Measurements from ENCODE around the gene SRSF3. TPM values are rescaled to one million over a fixed set of nuclear protein-coding genes. Genes with fewer than 3 reads are reported as not detected.

Gene SRSF3
- polyA plus RNA-seq, 1 donor (not counting 4 experiments of a cell fraction or from before 2014, with no cell fraction given) = 398 TPM

- H3K9me1 ChIP-seq (ENCODE audit: control insufficient read depth, extremely low read depth, insufficient read depth, low read length) = peaks cover 2% of the 10 kb centered on the region
- H3K9me3 ChIP-seq (ENCODE audit: control insufficient read depth, low read depth, low read length) = no peaks in the 10 kb centered on the region
- no peaks in the 10 kb centered on the region for H3K27me3 ChIP-seq (ENCODE audit: control insufficient read depth, extremely low read depth, insufficient read depth, low read length)
- no peak for DNase-seq (ENCODE audit: low read depth, low spot score)
- H2AFZ ChIP-seq (ENCODE audit: control insufficient read depth, low read length) = no peak overlapping the region
- peak overlapping the region; percentile 61 for H3K27ac ChIP-seq (ENCODE audit: control insufficient read depth, insufficient read depth, low read length)
- peak; percentile 80 for FAIRE-seq
- peaks cover 37% of the 10 kb centered on the region for H3K4me1 ChIP-seq (ENCODE audit: control insufficient read depth, extremely low read depth, insufficient read depth, low read length)
- no peak overlapping the region for H3K9ac ChIP-seq (ENCODE audit: control insufficient read depth, extremely low read depth, insufficient read depth, low read length)
- H3K4me2 ChIP-seq (ENCODE audit: control insufficient read depth, extremely low read depth, insufficient read depth, low read depth, low read length) = peak overlapping the region; percentile 30
- H3K79me2 ChIP-seq (ENCODE audit: control insufficient read depth, insufficient read depth, low read length) = peaks cover 26% of the 10 kb centered on the region
- peaks cover 14 to 39% of the 10 kb centered on the region in 2 experiments for H3K36me3 ChIP-seq (ENCODE audit: control insufficient read depth in 2 of 2, extremely low read depth in 1 of 2, insufficient read depth in 2 of 2, low read length in 2 of 2)
- dilution Hi-C loops (cut with MboI; ENCODE audit: extremely low pct_ligation_motif_present, low sequenced_read_pairs) = no loop called here
- H4K20me1 ChIP-seq (ENCODE audit: control insufficient read depth, extremely low read depth, insufficient read depth, low read length) = peaks cover 38% of the 10 kb centered on the region
- TF ChIP-seq EZH2 (IDR thresholded peaks at IDR 0.05; ENCODE audit: low read length) (no peak), CTCF (optimal IDR thresholded peaks at IDR 0.05 in 1 of 3, IDR thresholded peaks at IDR 0.05 in 1 of 3, conservative IDR thresholded peaks at IDR 0.05 in 1 of 3; ENCODE audit: extremely low read depth in 1 of 3, insufficient read depth in 2 of 3, low read length in 3 of 3) (no peak)
- no peak overlapping the region for H3K4me3 ChIP-seq (ENCODE audit: control insufficient read depth in 2 of 3, extremely low read depth in 1 of 3, insufficient read depth in 2 of 3, low read depth in 1 of 3, low read length in 3 of 3)
Observed at GRCh38 chr6:36607683-36608386, 13.7 kb downstream of the SRSF3 start.

GRCh38 chr6:36608788-36609563 lies 14.8 kb downstream of the SRSF3 start:
- no peak overlapping the region for H3K4me3 ChIP-seq (ENCODE audit: control insufficient read depth in 2 of 3, extremely low read depth in 1 of 3, insufficient read depth in 2 of 3, low read depth in 1 of 3, low read length in 3 of 3)
- peaks cover 14% of the 10 kb centered on the region for H3K79me2 ChIP-seq (ENCODE audit: control insufficient read depth, insufficient read depth, low read length)
- peaks cover 28% of the 10 kb centered on the region for H4K20me1 ChIP-seq (ENCODE audit: control insufficient read depth, extremely low read depth, insufficient read depth, low read length)
- peaks cover 11 to 32% of the 10 kb centered on the region in 2 experiments for H3K36me3 ChIP-seq (ENCODE audit: control insufficient read depth in 2 of 2, extremely low read depth in 1 of 2, insufficient read depth in 2 of 2, low read length in 2 of 2)
- H2AFZ ChIP-seq (ENCODE audit: control insufficient read depth, low read length) = no peak overlapping the region
- no peaks in the 10 kb centered on the region for H3K27me3 ChIP-seq (ENCODE audit: control insufficient read depth, extremely low read depth, insufficient read depth, low read length)
- TF ChIP-seq EZH2 (IDR thresholded peaks at IDR 0.05; ENCODE audit: low read length) (no peak), CTCF (optimal IDR thresholded peaks at IDR 0.05 in 1 of 3, IDR thresholded peaks at IDR 0.05 in 1 of 3, conservative IDR thresholded peaks at IDR 0.05 in 1 of 3; ENCODE audit: extremely low read depth in 1 of 3, insufficient read depth in 2 of 3, low read length in 3 of 3) (no peak)
- DNase-seq (ENCODE audit: low read depth, low spot score) (no peak), FAIRE-seq (no peak)
- no peak overlapping the region for H3K9ac ChIP-seq (ENCODE audit: control insufficient read depth, extremely low read depth, insufficient read depth, low read length)
- H3K9me3 ChIP-seq (ENCODE audit: control insufficient read depth, low read depth, low read length) = no peaks in the 10 kb centered on the region
- H3K27ac ChIP-seq (ENCODE audit: control insufficient read depth, insufficient read depth, low read length) = peak overlapping the region; percentile 51
- no peak overlapping the region for H3K4me2 ChIP-seq (ENCODE audit: control insufficient read depth, extremely low read depth, insufficient read depth, low read depth, low read length)
- dilution Hi-C loops (cut with MboI; ENCODE audit: extremely low pct_ligation_motif_present, low sequenced_read_pairs) = no loop called here
- H3K4me1 ChIP-seq (ENCODE audit: control insufficient read depth, extremely low read depth, insufficient read depth, low read length) = peaks cover 33% of the 10 kb centered on the region
- peaks cover 2% of the 10 kb centered on the region for H3K9me1 ChIP-seq (ENCODE audit: control insufficient read depth, extremely low read depth, insufficient read depth, low read length)

Data from keratinocyte (primary cell).